ENCODE data around the gene CCDC92.

CCDC92 gene

GRCh38 chr12:123890536-123890902 is 82.1 kb downstream of the CCDC92 start:
- no peaks in the 10 kb centered on the region for H3K36me3 ChIP-seq (replicated peaks)
- no peak overlapping the region for H3K4me3 ChIP-seq
- no peaks in the 10 kb centered on the region for H3K9me3 ChIP-seq
- H3K4me1 ChIP-seq = peaks cover 5% of the 10 kb centered on the region
- H3K27me3 ChIP-seq (ENCODE audit: low read depth) = no peaks in the 10 kb centered on the region
- in situ Hi-C loops (cut with MboI; ENCODE audit: low sequenced_read_pairs) = no loop called here
- no peak for DNase-seq (ENCODE audit: low spot score in 2 of 2)

GRCh38 chr12:123889848-123890535 is 82.6 kb downstream of the CCDC92 start:
- H3K36me3 ChIP-seq (replicated peaks) = no peaks in the 10 kb centered on the region
- in situ Hi-C loops (cut with MboI; ENCODE audit: low sequenced_read_pairs) = no loop called here
- DNase-seq (ENCODE audit: low spot score in 2 of 2) = no peak

GRCh38 chr12:123888989-123889388 is 83.6 kb downstream of the CCDC92 start:
- Histone ChIP-seq H3K4me3 (no peak overlapping the region), H3K4me1 (peaks cover 15% of the 10 kb centered on the region), H3K36me3 (replicated peaks) (no peaks in the 10 kb centered on the region), H3K27me3 (ENCODE audit: low read depth) (no peaks in the 10 kb centered on the region), H3K9me3 (no peaks in the 10 kb centered on the region)
- DNase-seq (ENCODE audit: low spot score in 2 of 2) = no peak
- in situ Hi-C loops (cut with MboI; ENCODE audit: low sequenced_read_pairs) = no loop called here

More at GRCh38 chr12:123889848-123890535, 82.6 kb downstream of the CCDC92 start:
- Histone ChIP-seq H3K9me3 (no peaks in the 10 kb centered on the region), H3K4me1 (peaks cover 10% of the 10 kb centered on the region), H3K27me3 (ENCODE audit: low read depth) (no peaks in the 10 kb centered on the region), H3K4me3 (no peak overlapping the region)

GRCh38 chr12:123886931-123887582 is 85.6 kb downstream of the CCDC92 start:
- in situ Hi-C loops (cut with MboI; ENCODE audit: low sequenced_read_pairs) = no loop called here
- Histone ChIP-seq H3K4me3 (no peak overlapping the region), H3K27me3 (ENCODE audit: low read depth) (no peaks in the 10 kb centered on the region), H3K9me3 (no peaks in the 10 kb centered on the region), H3K4me1 (peaks cover 15% of the 10 kb centered on the region), H3K36me3 (replicated peaks) (no peaks in the 10 kb centered on the region)
- no peak for DNase-seq (ENCODE audit: low spot score in 2 of 2)

- DNase-seq (ENCODE audit: low spot score in 2 of 2) = no peak
- Histone ChIP-seq H3K9me3 (no peaks in the 10 kb centered on the region), H3K4me3 (no peak overlapping the region), H3K27me3 (ENCODE audit: low read depth) (no peaks in the 10 kb centered on the region), H3K4me1 (peaks cover 15% of the 10 kb centered on the region), H3K36me3 (replicated peaks) (no peaks in the 10 kb centered on the region)
- in situ Hi-C loops (cut with MboI; ENCODE audit: low sequenced_read_pairs) = no loop called here
Measured at GRCh38 chr12:123886258-123886657, 86.4 kb downstream of the CCDC92 start.

Measured in HAP-1 (cell line).